Activated CD8-positive, alpha-beta T cell treated with anti-CD3 and anti-CD28 coated beads for 36 hours (primary cell): ENCODE measurements around the gene SOX2. TPM values are rescaled to one million over a fixed set of nuclear protein-coding genes. Genes with fewer than 3 reads are reported as not detected.

Experiments used
- ATAC-seq: fragments of 200-7000 bp; cut with Tn5 transposase; one replicate; pipeline ENCODE4 v1.10.0; 2021; ENCODE audit warnings: mild to moderate bottlenecking, moderate library complexity
- CTCF ChIA-PET: fragments of 350-600 bp; sonication (Branson Sonifier 250); formaldehyde crosslinking; loops from one replicate; lab custom pipeline; 2021; ENCODE audit warnings: antibody characterized with exemption; lab: Charles Lee
- POLR2A ChIA-PET: fragments of 350-600 bp; sonication (Branson Sonifier 250); formaldehyde crosslinking; loops from one replicate; lab custom pipeline; 2021; ENCODE audit warnings: antibody characterized with exemption; lab: Charles Lee
- DNase-seq: peaks from one replicate; pipeline ENCODE4 v3.0.0-alpha.2; 2020
- H3K27ac Mint-ChIP-seq: one replicate; pipeline ENCODE4 v1.8.0; 2021; ENCODE audit warnings: mild to moderate bottlenecking, mixed read lengths
- H3K27me3 Mint-ChIP-seq: one replicate; pipeline ENCODE4 v1.8.0; 2021; ENCODE audit warnings: mixed read lengths
- H3K36me3 Mint-ChIP-seq: one replicate; pipeline ENCODE4 v1.8.0; 2021; ENCODE audit warnings: low read depth, mixed read lengths
- H3K4me1 Mint-ChIP-seq: one replicate; pipeline ENCODE4 v1.8.0; 2021; ENCODE audit warnings: low read depth, mixed read lengths
- H3K4me3 Mint-ChIP-seq: one replicate; pipeline ENCODE4 v1.8.0; 2021; ENCODE audit warnings: mild to moderate bottlenecking, moderate library complexity, mixed read lengths
- H3K9me3 Mint-ChIP-seq: one replicate; pipeline ENCODE4 v1.8.0; 2021; ENCODE audit warnings: mixed read lengths
- CTCF ChIP-seq: fragments of 200-600 bp; IDR thresholded peaks from one replicate; pipeline ENCODE4 v1.8.0; 2022; ENCODE audit warnings: antibody characterized with exemption, mild to moderate bottlenecking
- intact Hi-C: fragments of 100-400 bp; cut with micrococcal nuclease; formaldehyde crosslinking; loops from one replicate; pipeline ENCODE4 v1.10.0; 2022
- total RNA-seq, 2 experiments: library from RNA; stranded (reverse); gene quantifications; one replicate each; pipeline ENCODE4 v1.2.3, GENCODE V29; 2021

Gene SOX2
- total RNA-seq, 2 experiments from 2014 or later, result not detected

GRCh38 chr3:181728470-181729340 lies 17.0 kb downstream of the SOX2 start:
- no peak for DNase-seq
- H3K4me3 Mint-ChIP-seq, result no peak overlapping the region
- POLR2A ChIA-PET, result no interaction called here
- intact Hi-C loops, result no loop called here
- peaks cover 16% of the 10 kb centered on the region for H3K36me3 Mint-ChIP-seq
- TF ChIP-seq CTCF, result no peak
- H3K9me3 Mint-ChIP-seq, result peaks cover 10% of the 10 kb centered on the region
- no peak overlapping the region for H3K27ac Mint-ChIP-seq
- H3K27me3 Mint-ChIP-seq, result peaks cover 82% of the 10 kb centered on the region
- CTCF ChIA-PET, result interaction anchor here (0.9 to 3.2 kb wide), 5 partner anchors 10 to 27 kb away, joined by 3 to 10 read pairs (median 4); no protein-coding TSS in a partner anchor
- no peak for ATAC-seq
- H3K4me1 Mint-ChIP-seq, result peaks cover 21% of the 10 kb centered on the region

- Mint-ChIP-seq H3K27ac (no peak overlapping the region), H3K36me3 (peaks cover 9% of the 10 kb centered on the region), H3K9me3 (peaks cover 4% of the 10 kb centered on the region), H3K4me3 (no peak overlapping the region), H3K27me3 (peaks cover 75% of the 10 kb centered on the region), H3K4me1 (peaks cover 20% of the 10 kb centered on the region)
- POLR2A ChIA-PET, result no interaction called here
- CTCF ChIA-PET, result interaction anchor here (0.7 to 3.2 kb wide), 2 partner anchors 11 to 28 kb away, joined by 3 to 10 read pairs; no protein-coding TSS in a partner anchor
- intact Hi-C loops, result no loop called here
- DNase-seq (no peak), ATAC-seq (no peak)
- no peak for TF ChIP-seq CTCF
These were observed 17.7 kb downstream of the SOX2 start for GRCh38 chr3:181729341-181729869.

GRCh38 chr3:181730316-181730715 lies 18.6 kb downstream of the SOX2 start:
- TF ChIP-seq CTCF, result no peak
- Mint-ChIP-seq H3K36me3 (peaks cover 8% of the 10 kb centered on the region), H3K27ac (no peak overlapping the region), H3K27me3 (peaks cover 70% of the 10 kb centered on the region), H3K4me1 (peaks cover 18% of the 10 kb centered on the region), H3K9me3 (peaks cover 2% of the 10 kb centered on the region), H3K4me3 (no peak overlapping the region)
- CTCF ChIA-PET, result interaction anchor here (0.7 kb wide), 1 partner anchor 12 kb away, joined by 3 read pairs; no protein-coding TSS in a partner anchor
- POLR2A ChIA-PET, result no interaction called here
- no peak for ATAC-seq
- DNase-seq, result no peak
- intact Hi-C loops, result no loop called here

GRCh38 chr3:181730934-181731333 lies 19.2 kb downstream of the SOX2 start:
- no peak for TF ChIP-seq CTCF
- Mint-ChIP-seq H3K36me3 (peaks cover 6% of the 10 kb centered on the region), H3K27me3 (peaks cover 67% of the 10 kb centered on the region), H3K9me3 (no peaks in the 10 kb centered on the region), H3K27ac (no peak overlapping the region), H3K4me1 (peaks cover 16% of the 10 kb centered on the region), H3K4me3 (no peak overlapping the region)
- ChIA-PET CTCF (no interaction called here), POLR2A (no interaction called here)
- DNase-seq, result no peak
- intact Hi-C loops, result no loop called here
- no peak for ATAC-seq

- Mint-ChIP-seq H3K27me3 (peaks cover 22% of the 10 kb centered on the region), H3K27ac (no peak overlapping the region), H3K4me3 (no peak overlapping the region), H3K9me3 (no peaks in the 10 kb centered on the region), H3K4me1 (no peaks in the 10 kb centered on the region), H3K36me3 (no peaks in the 10 kb centered on the region)
- ChIA-PET POLR2A (no interaction called here), CTCF (no interaction called here)
- no peak for ATAC-seq
- intact Hi-C loops, result no loop called here
- DNase-seq, result no peak
- no peak for TF ChIP-seq CTCF
These were observed 24.2 kb downstream of the SOX2 start for GRCh38 chr3:181735911-181736310.
